ENCODE measurements around the gene PIK3R4. TPM values are rescaled to one million over a fixed set of nuclear protein-coding genes. Genes with fewer than 3 reads are reported as not detected.

The PIK3R4 gene
- total RNA-seq, 1 donor, result 41.5 TPM

DNA sequence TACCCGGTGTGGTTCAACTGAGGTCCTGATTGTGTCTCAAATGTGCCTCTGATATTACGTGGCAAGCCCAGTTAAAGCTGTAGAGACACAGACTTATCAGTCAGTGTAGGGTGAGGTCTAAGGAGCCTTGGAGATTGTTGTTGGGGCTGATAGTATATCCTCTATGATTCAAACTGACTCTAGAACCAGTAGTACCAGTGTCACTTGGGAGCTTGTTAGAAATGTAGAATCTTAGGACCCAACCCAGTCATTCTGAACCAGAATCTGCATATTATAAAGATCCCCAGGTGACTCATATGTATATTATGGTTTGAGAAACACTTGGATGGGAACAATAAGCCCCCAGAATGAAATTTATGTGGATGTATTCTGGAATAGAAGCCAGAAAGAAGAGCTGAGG is 83.5 kb downstream of the PIK3R4 start:
- no peak overlapping the region for H3K4me3 ChIP-seq (ENCODE audit: low read depth, low read length)
- TF ChIP-seq, protein P1, sequence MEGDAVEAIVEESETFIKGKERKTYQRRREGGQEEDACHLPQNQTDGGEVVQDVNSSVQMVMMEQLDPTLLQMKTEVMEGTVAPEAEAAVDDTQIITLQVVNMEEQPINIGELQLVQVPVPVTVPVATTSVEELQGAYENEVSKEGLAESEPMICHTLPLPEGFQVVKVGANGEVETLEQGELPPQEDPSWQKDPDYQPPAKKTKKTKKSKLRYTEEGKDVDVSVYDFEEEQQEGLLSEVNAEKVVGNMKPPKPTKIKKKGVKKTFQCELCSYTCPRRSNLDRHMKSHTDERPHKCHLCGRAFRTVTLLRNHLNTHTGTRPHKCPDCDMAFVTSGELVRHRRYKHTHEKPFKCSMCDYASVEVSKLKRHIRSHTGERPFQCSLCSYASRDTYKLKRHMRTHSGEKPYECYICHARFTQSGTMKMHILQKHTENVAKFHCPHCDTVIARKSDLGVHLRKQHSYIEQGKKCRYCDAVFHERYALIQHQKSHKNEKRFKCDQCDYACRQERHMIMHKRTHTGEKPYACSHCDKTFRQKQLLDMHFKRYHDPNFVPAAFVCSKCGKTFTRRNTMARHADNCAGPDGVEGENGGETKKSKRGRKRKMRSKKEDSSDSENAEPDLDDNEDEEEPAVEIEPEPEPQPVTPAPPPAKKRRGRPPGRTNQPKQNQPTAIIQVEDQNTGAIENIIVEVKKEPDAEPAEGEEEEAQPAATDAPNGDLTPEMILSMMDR (IDR thresholded peaks at IDR 0.05; ENCODE audit: insufficient read depth, low read depth, low read length), result no peak
- DNase-seq (ENCODE audit: low read depth), result no peak

DNA sequence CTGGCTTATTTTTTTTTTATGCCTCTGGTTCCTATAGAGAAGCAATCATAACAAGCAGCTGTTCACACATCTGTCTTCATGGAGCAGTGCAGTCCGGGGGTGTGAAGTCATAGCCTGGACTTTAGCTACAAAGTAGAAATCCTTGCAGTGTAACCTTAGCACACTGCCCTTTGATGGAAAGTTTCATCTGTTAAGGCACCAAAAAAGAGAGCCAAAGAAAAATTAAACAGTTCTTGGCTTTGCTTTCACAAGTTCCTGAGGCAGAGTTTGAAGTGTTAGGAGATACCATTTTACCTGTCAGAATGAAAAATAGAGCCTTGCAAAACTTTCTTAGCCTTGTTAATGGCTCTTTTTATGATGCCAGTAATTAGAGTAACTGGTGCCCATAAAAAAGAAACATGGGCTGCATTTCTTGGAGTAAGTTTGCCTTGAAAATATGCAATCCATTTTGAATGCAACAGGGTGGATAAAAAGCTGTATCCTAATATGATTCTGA is 84.1 kb downstream of the PIK3R4 start:
- H3K4me3 ChIP-seq (ENCODE audit: low read depth, low read length), result no peak overlapping the region
- DNase-seq (ENCODE audit: low read depth), result peak; percentile 40
- TF ChIP-seq, protein P1 (IDR thresholded peaks at IDR 0.05; ENCODE audit: insufficient read depth, low read depth, low read length), result no peak

- TF ChIP-seq, protein P1 (IDR thresholded peaks at IDR 0.05; ENCODE audit: insufficient read depth, low read depth, low read length), result no peak
- peak; percentile 31 for DNase-seq (ENCODE audit: low read depth)
- H3K4me3 ChIP-seq (ENCODE audit: low read depth, low read length), result no peak overlapping the region
Observed at GRCh38 chr3:130661140-130661891, 85.3 kb downstream of the PIK3R4 start.

GRCh38 chr3:130659911-130660310 is 86.7 kb downstream of the PIK3R4 start:
- DNase-seq (ENCODE audit: low read depth), result no peak
- TF ChIP-seq, protein P1 (IDR thresholded peaks at IDR 0.05; ENCODE audit: insufficient read depth, low read depth, low read length), result no peak
- H3K4me3 ChIP-seq (ENCODE audit: low read depth, low read length), result no peak overlapping the region

- peak; percentile 44 for DNase-seq (ENCODE audit: low read depth)
- H3K4me3 ChIP-seq (ENCODE audit: low read depth, low read length), result no peak overlapping the region
- TF ChIP-seq, protein P1 (IDR thresholded peaks at IDR 0.05; ENCODE audit: insufficient read depth, low read depth, low read length), result no peak
Observed at GRCh38 chr3:130658678-130659077, 88.0 kb downstream of the PIK3R4 start.

- H3K4me3 ChIP-seq (ENCODE audit: low read depth, low read length), result no peak overlapping the region
- TF ChIP-seq, protein P1 (IDR thresholded peaks at IDR 0.05; ENCODE audit: insufficient read depth, low read depth, low read length), result no peak
Observed at GRCh38 chr3:130656627-130657026, 90.0 kb downstream of the PIK3R4 start.

More at GRCh38 chr3:130656627-130657026, 90.0 kb downstream of the PIK3R4 start:
- no peak for DNase-seq (ENCODE audit: low read depth)
